Measurements from ENCODE around the gene KLK13.

Gene KLK13

DNA sequence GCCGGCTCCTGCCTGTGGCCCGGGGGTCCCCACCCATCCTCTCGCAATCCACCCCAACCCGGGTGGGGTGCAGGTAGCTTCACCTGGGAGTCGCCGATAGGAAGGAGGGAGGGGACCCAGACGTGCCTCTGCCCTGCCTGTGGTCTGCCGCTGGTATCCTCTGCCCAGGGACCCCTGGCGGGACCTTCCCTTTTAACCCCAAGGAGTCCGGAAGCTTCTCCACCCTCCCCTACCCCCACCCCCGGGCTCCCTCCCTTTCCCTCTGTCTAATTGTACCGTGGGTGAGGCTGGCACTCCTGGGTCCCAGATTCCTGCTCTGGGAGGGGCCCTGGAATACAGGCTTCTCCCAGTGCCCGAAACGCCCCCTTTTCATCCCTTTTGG is 45.4 kb downstream of the KLK13 start, which contains the start of gene KLK10:
TSS of gene KLK10 (minus strand) at position 166 of the 382 bp plus-strand sequence. CDS start 579 bp downstream, outside the sequence.
- DNase-seq (ENCODE audit: low spot score), result no peak

- no peak for DNase-seq (ENCODE audit: low spot score)
Observed at GRCh38 chr19:51018745-51019543, 45.9 kb downstream of the KLK13 start.

DNA sequence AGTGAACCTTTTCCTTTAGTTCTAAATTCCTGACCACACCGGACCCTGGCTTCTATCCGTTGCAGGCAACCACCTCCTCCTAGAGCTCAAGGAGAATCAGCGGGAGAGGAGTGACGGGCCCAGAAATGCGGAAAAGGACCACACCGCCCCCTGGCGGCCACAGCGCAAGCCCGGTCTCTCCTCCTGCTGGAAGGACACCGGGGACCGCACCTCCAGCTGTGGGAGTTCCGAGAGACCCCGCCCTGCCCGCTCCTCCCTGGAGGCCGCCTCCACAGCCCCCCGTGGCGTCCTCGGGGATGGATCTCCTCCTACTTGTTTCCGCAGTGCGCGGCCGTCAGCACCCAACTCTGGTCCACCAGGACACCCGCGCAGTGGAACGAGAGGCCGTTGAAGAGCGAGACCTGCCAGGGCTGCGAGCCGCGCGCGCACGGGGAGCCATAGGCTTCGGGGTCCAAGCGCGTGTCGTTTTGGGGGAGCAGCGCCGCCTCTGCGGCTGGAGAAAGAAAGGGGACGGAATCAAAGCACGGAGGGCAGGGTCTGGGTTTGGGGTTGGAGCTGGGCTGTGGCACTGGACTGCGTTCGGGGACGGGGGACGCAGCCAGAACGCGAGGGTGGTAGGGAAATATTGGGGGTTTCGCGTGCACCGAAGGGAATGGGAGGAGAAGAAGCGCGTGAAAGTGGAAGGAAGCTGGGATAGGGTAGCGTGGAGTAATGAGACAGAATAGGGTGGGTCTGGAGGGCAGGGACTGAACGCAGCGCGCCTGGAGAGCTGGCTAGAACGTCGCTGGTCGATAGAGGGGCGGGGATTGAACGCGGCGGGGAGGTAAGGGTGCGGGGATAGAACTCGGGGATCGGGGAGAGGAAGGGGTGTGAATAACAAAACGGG is 47.9 kb downstream of the KLK13 start:
- no peak for DNase-seq (ENCODE audit: low spot score)

GRCh38 chr19:51015691-51016267 is 49.1 kb downstream of the KLK13 start:
- no peak for DNase-seq (ENCODE audit: low spot score)

DNA sequence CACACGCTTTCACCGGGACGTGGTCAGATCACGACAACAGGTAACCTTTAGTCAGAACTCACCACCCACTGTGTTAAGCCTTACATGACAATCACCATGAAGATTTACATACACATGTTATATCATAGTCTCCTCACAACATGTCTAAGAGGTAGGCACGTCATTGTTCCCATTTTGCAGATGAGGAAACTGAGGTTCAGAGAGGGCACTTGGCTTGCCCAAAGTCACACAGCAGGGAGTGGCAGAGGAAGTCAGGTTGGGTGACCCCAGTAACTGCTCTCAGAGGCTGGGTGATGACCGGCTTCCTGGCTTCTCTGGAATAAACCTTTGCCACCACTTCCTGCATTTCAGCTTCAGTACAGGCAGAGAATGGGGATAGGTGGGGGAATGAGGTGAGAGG is 50.6 kb downstream of the KLK13 start:
- DNase-seq (ENCODE audit: low spot score), result no peak

- DNase-seq (ENCODE audit: low spot score), result no peak
Observed at GRCh38 chr19:51012661-51013190, 52.2 kb downstream of the KLK13 start.

DNA sequence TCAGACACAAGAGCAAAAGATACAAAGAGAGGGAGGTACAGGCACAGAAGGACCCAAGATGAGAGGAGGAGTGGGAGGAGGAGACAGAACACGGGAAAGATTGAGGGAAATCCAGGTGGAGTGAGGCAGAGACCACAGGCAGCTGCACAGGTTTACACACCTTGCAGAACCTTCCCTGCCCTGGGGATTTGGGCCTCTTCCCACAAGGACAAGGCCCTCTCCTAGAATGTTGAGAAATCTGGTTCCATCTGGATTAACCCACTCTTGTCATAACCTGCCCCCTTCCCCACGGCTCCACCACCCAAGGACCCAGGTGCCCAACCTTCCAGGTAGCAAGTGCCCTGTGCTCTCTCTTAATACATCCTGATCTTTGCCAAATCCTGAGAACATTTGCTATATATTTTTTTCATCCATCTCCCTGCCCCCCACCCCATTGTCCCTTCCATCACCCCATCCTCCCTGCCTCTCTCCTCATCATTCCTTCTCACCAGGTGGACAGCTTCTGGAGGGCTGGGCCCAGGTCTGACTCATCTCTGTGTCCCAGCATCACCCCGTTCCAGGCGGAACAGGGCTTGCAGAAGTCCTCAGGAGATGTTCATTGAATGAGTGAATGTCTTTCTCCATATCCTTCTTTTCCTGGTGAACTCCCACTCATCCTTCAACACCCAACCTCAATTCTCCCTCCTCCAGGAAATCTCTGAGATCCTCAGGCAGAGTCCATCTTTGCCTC is 54.7 kb downstream of the KLK13 start:
- no peak for DNase-seq (ENCODE audit: low spot score)

DNA sequence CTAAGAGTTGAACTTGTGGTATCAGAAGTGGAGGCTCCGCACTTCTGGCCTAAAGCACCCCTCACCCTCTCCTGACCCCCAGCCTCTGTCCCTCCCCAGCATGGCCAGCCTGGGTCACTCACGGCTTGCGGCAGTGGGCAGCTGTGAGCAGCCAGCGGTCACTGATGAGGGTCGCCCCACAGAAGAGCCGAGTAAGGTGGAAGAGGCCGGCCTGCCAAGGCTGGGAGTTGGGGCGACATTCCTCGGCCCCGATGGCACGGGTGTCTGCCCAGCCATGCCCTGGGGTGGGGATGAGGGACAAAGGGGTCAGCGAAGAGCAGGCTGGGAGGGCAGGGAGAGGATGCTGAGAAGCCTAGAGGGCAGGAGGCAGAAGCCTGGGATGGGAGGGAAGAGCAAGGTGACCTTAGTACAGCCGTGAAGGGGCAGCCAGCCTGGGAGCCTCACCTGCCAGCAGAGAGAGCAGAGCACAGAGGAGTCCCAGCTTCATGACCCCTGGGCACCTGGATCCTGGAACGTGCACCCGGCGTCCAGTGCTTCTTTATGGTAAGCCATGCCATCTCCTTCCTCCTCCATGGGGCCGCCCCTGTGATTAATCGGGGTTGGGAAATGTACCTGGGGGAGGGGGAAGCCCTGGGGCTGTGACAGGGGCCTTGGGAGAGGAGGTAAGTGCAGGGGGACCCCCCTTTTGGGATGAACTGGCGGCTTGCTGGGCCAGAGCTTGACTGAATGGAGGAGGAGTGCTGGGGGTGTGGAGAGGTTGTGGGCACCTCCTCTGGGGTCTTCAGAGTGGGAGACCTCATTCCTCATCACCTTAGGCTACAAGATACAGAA is 55.6 kb downstream of the KLK13 start:
- no peak for DNase-seq (ENCODE audit: low spot score)

DNA sequence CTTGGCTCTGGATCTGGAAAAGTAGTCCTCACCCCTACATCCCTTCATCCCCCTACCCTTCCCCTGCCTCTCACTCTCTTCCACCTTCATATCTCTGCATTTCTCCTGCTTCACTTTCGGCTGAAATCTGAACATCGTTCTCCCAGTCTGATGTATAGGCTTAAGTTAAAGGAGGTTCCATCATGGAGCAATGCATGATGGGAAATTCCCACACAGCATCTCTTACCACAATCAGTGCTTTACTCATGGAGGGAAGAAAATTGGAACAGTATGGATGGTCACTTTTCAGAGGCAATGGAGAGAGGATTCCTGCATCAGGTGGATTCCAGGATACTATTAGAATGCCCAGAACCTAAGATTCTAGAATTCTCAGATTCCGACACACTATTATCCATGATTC is 57.4 kb downstream of the KLK13 start:
- no peak for DNase-seq (ENCODE audit: low spot score)

DNA sequence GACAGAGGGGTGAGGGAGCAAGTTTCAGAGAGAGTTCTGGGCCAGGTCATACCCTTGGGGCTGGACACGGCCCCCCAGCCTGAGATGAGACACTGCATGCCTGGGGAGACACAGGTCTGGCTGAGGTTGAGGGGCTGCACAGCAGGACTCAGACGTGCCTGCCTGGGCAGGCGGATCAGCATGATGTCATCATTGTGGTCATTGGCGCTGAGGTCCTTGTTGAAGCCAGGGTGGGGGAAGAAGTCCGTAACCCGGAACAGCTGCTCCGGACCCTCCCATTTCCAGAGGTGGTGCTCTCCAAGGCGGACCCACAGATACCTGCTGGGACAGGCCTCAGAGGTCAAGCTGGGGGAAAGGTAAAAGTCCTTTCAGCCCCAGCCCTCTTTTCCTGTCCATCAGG is 58.5 kb downstream of the KLK13 start:
- no peak for DNase-seq (ENCODE audit: low spot score)
